DMS153 treated with DMSO at 0.1 percent for 48 hours (cell line): ENCODE results near the gene LIMK2.
"Not testable (repeated sequence)": the region's sequence is repeated elsewhere in the genome, so short reads cannot be mapped to it uniquely, and the experiment has no call there.

Experiments
- DNase-seq: peaks from one replicate; lab custom pipeline; 2025; ENCODE audit not compliant: unreplicated experiment; lab: John Stamatoyannopoulos, UW

Gene LIMK2

GRCh38 chr22:31241936-31242335 lies 29.8 kb downstream of the LIMK2 start:
- no peak for DNase-seq

DNA sequence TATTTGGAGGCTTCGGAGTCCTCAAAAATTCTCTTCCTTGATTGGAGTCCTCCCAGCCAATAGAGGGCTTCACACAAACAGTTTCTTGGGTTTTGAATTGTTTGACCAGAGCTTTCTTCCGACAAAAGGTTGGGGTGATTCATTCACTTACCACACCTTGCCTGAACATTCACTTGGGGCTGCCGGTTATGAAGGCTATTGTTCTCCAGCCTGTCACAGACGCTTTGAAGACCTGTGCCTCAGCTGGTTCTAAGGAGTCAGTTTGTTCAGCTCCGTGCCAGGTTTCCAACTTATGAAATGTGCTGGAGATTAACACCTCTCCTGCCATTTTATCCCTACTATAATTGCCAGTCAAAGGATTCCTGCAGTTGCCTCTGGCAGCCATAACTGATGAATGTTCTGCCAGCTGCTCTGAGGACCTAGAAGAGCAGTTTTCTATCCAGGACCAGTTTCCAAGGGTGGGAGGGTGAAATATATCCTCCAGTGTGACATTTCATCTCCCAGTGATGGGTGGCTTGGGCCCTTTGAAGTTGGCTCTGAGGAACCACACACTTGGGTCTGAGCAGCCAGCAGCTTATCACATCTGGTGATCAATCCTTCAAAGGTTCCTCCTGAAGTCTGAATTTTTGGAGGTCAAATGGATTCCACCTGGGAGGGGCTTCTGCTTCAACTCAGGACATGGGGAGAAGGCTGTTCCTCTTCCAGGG lies 31.4 kb downstream of the LIMK2 start:
- DNase-seq = no peak

- no peak for DNase-seq
Observed at GRCh38 chr22:31244046-31244942, 32.2 kb downstream of the LIMK2 start.

GRCh38 chr22:31244943-31245451 lies 32.9 kb downstream of the LIMK2 start:
- no peak for DNase-seq

DNA sequence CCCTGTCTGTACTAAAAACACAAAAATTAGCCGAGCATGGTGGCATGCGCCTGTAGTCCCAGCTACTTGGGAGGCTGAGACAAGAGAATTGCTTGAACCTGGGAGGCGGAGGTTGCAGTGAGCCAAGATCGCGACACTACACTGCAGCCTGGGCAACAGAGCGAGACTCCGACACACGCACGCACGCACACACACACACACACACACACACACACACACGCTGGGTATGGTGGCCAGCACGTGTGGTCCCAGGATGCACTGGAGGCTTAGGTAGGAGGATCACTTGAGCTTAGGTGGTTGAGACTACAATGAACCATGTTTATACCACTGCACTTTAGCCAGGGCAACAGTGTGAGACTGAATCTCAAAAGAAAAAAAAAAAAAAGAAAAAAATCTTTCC lies 33.9 kb downstream of the LIMK2 start:
- DNase-seq = not testable (repeated sequence)

- DNase-seq = no peak
Observed at GRCh38 chr22:31246687-31247086, 34.6 kb downstream of the LIMK2 start.

- DNase-seq = no peak
Observed at GRCh38 chr22:31247726-31248125, 35.6 kb downstream of the LIMK2 start.

DNA sequence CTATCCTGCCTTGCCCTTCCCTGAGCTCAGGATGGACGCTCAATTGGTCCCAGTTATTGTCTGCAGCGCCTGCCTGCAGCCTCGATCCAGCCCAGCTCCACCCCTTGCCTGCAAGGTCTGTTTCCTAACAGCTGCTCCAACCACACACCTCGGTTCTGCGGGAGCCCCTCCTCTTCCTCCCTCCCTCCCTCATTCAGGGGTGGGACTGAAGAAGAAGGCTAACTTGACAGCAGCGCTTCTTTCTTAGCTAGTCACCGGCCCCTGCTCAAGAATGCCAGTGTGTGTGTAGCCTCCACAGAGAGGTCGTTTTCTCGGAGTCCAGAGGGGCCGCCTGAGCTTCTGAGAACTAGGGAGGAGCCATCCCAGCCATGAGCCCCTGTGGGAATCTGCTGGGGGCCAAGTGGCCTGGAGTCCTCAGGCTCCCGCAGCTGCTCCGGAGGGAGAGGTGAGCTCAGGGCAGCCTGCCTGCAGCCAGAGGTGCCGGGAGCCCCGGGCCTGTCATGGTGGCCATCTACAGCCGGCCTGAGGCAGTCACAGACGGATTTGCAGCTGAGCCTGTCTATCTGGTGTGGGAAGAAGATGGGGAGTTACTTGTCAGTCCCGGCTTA lies 36.1 kb downstream of the LIMK2 start:
- DNase-seq = no peak

DNA sequence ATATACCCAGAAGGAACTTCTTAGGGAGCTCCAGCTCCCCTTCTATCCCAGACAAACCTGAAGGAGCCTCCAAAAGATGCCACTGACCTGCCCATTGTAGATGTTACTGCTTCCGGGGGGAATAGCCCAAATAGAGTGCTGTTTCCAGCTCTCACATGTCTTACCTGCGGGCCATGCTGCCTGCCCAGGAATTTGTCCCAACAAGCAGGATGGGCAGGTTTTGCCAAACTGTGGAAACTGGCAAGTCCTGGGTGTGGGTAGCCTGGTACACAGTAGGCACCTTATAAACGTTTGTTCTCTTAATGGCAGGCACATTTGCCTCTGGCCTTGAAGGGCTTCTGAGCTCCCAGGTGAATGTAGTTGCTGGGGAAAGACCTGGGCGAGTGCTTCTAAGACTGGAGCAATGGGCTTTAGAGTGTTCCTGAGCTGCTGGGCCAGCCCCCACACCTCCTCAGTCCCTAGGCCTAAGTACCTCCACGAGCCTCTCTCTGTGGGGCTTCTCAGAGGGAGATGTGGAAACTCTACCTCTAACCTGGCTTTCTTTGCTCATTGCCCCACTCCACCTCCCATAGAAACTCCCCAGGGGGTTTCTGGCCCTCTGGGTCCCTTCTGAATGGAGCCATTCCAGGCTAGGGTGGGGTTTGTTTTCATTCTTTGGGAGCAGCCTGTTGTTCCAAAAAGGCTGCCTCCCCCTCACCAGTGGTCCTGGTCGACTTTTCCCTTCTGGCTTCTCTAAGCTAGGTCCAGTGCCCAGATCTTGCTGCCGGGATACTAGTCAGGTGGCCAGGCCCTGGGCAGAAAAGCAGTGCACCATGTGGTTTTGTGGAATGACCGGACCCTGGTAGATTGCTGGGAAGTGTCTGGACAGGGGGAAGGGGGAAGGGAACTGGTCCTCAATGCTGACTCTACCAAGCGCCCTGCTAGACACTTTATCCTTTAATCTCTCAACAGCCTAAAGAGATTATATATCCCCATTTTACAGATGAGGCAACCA lies 37.2 kb downstream of the LIMK2 start:
- no peak for DNase-seq

- no peak for DNase-seq
Observed at GRCh38 chr22:31250740-31251600, 38.9 kb downstream of the LIMK2 start.

DNA sequence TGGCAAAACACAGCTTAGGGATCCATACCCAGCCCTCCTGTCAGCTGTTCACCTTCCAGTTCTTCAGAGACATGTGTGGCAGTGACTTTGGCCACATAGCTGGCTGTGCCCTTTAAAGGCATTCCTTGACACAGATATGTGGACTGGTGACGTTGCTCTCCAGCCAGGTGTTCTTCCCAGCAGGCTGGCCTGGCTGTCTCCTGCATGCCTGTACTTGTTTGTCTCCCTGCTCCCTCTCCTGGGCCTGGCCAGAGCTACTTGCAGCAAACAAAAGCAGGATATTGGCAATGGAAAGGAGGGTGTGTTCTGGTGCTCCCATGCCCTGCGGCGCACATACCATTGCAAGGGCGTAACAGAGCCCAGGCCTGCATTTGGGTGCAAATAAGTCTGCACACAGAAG lies 41.9 kb downstream of the LIMK2 start:
- peak; percentile 13 for DNase-seq

- no peak for DNase-seq
Observed at GRCh38 chr22:31259798-31260473, 47.8 kb downstream of the LIMK2 start.

DNA sequence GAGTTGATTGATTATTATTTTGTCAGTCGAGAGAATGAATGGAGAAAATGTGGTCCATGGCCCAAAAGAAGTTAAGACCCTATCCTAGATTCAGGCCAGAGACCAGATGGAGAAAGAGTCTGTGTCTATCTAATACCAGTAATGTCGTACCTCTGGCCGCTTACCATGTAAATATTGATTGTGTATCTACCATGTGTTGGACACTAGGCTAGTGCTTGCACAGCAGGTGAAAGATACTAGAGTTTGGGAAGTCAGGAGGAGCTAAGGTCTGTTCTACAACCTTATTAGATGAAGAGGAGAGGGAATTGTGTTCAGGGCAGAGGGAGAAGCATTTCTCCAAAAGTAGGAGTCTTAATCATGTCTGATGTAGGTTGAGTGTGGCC lies 48.4 kb downstream of the LIMK2 start:
- DNase-seq = no peak

- no peak for DNase-seq
Observed at GRCh38 chr22:31262312-31263133, 50.4 kb downstream of the LIMK2 start.

GRCh38 chr22:31263896-31264640 lies 52.0 kb downstream of the LIMK2 start:
- no peak for DNase-seq

- DNase-seq = no peak
Observed at GRCh38 chr22:31268281-31268680, 56.2 kb downstream of the LIMK2 start.

DNA sequence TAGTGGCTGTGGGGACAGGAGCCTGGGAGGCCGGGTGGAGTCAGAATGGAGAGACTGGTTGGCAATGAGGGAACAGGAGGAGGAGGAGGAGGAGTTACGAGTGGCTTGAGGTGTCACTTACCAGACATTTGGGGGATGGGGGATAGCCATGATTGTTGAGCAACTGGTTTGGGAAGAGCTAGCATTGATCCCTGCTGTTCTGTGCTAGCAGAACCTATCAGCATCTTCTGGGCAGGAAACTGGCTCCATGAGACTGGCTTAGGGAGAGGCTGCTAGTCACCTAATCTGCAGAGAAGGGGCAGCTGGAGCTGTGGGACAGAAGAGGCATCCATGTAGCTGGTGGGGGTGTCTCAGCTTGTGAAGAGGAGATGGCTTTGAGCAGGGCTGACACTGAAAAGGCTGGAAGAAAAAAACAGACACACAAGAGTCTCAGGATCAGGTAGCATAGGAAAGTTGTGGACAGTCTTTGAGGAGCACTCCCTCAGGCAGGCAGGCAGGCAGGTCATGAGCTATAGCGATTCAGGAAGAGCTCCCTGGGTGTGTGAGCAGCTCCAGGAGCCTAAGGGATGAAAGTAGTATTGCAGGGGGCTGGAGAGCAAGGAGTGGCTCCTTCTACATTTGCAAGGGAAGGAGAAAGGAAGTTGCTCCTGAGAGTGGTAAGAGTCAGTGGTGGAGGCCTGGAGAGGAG lies 57.9 kb downstream of the LIMK2 start:
- no peak for DNase-seq
